ENCODE data around the gene GPR155.

DNA sequence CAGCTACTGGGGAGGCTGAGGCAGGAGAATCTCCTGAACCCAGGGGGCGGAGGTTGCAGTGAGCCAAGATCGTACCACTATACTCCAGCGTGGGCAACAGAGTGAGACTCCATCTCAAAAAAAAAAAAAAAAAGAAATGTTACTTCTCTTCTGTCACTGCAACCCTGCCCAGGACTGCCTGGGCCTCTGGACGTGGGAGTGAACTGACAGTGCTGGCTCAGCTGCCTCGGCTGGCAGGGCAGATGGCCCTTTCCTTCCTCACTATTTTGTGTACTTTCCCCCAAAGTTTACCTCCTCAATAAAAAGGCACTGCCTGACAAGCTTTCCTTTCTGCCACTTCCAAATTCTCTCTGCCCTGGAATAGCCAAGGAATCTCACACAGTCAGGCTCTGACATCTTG, 12.5 kb upstream of the GPR155 start:
- TF ChIP-seq, protein P1, sequence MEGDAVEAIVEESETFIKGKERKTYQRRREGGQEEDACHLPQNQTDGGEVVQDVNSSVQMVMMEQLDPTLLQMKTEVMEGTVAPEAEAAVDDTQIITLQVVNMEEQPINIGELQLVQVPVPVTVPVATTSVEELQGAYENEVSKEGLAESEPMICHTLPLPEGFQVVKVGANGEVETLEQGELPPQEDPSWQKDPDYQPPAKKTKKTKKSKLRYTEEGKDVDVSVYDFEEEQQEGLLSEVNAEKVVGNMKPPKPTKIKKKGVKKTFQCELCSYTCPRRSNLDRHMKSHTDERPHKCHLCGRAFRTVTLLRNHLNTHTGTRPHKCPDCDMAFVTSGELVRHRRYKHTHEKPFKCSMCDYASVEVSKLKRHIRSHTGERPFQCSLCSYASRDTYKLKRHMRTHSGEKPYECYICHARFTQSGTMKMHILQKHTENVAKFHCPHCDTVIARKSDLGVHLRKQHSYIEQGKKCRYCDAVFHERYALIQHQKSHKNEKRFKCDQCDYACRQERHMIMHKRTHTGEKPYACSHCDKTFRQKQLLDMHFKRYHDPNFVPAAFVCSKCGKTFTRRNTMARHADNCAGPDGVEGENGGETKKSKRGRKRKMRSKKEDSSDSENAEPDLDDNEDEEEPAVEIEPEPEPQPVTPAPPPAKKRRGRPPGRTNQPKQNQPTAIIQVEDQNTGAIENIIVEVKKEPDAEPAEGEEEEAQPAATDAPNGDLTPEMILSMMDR (conservative IDR thresholded peaks at IDR 0.05) = no peak
- no peak for TF ChIP-seq EZH2 (IDR thresholded peaks at IDR 0.05; ENCODE audit: low read depth)

Measured in PC-9 (cell line).